ENCODE results near the gene CALHM2.

GRCh38 chr10:103451091-103451813, 918 bp downstream of the CALHM2 start:
- no peak for TF ChIP-seq CTCF (IDR thresholded peaks at IDR 0.05)
- TF ChIP-seq POLR2AphosphoS5 (IDR thresholded peaks at IDR 0.05), result peak in 2 of 3 donors; percentile 24 to 39

Measured in breast epithelium (tissue), 3 donors.